ENCODE results near the gene PDE1A. TPM values are rescaled to one million over a fixed set of nuclear protein-coding genes. Genes with fewer than 3 reads are reported as not detected.

The PDE1A gene
- total RNA-seq, 4 donors from 2014 or later: 13.1 to 83.1 (median 27.3) TPM

GRCh38 chr2:182240862-182241371, 185.9 kb downstream of the PDE1A start:
- TF ChIP-seq CTCF (IDR thresholded peaks at IDR 0.05) (peak in 2 of 4 experiments; percentile 29 to 32), POLR2A (IDR thresholded peaks at IDR 0.05) (no peak)
- Histone ChIP-seq H3K9me3 (no peaks in the 10 kb centered on the region), H3K4me1 (no peaks in the 10 kb centered on the region), H3K27ac (no peak overlapping the region), H3K27me3 (no peaks in the 10 kb centered on the region), H3K36me3 (no peaks in the 10 kb centered on the region), H3K4me3 (no peak overlapping the region)
- DNase-seq: peak; percentile 19 to 22
- intact Hi-C loops (cut with DNase I; ENCODE audit: low total_unique reads): no loop called here

GRCh38 chr2:182230561-182230960, 196.3 kb downstream of the PDE1A start:
- Histone ChIP-seq H3K4me3 (no peak overlapping the region), H3K4me1 (no peaks in the 10 kb centered on the region), H3K27ac (no peak overlapping the region), H3K36me3 (no peaks in the 10 kb centered on the region), H3K9me3 (no peaks in the 10 kb centered on the region), H3K27me3 (no peaks in the 10 kb centered on the region)
- intact Hi-C loops (cut with DNase I; ENCODE audit: low total_unique reads): no loop called here
- TF ChIP-seq POLR2A (IDR thresholded peaks at IDR 0.05) (no peak), CTCF (IDR thresholded peaks at IDR 0.05) (no peak)
- DNase-seq: no peak

- no peaks in the 10 kb centered on the region for H3K9me3 ChIP-seq
- intact Hi-C loops (cut with DNase I; ENCODE audit: low total_unique reads): no loop called here
- H3K27me3 ChIP-seq: no peaks in the 10 kb centered on the region
- H3K36me3 ChIP-seq: no peaks in the 10 kb centered on the region
- H3K27ac ChIP-seq: no peak overlapping the region
- H3K4me3 ChIP-seq: no peak overlapping the region
- TF ChIP-seq POLR2A (IDR thresholded peaks at IDR 0.05) (no peak), CTCF (IDR thresholded peaks at IDR 0.05) (no peak)
- no peak for DNase-seq
- no peaks in the 10 kb centered on the region for H3K4me1 ChIP-seq
Observed at GRCh38 chr2:182229297-182229696, 197.5 kb downstream of the PDE1A start.

GRCh38 chr2:182228741-182229140, 198.1 kb downstream of the PDE1A start:
- intact Hi-C loops (cut with DNase I; ENCODE audit: low total_unique reads): no loop called here
- Histone ChIP-seq H3K27ac (no peak overlapping the region), H3K9me3 (no peaks in the 10 kb centered on the region), H3K36me3 (no peaks in the 10 kb centered on the region), H3K27me3 (no peaks in the 10 kb centered on the region), H3K4me1 (no peaks in the 10 kb centered on the region), H3K4me3 (no peak overlapping the region)
- DNase-seq: no peak
- TF ChIP-seq CTCF (IDR thresholded peaks at IDR 0.05) (no peak), POLR2A (IDR thresholded peaks at IDR 0.05) (no peak)

GRCh38 chr2:182228073-182228473, 198.8 kb downstream of the PDE1A start:
- TF ChIP-seq POLR2A (IDR thresholded peaks at IDR 0.05) (no peak), CTCF (IDR thresholded peaks at IDR 0.05) (no peak)
- Histone ChIP-seq H3K36me3 (no peaks in the 10 kb centered on the region), H3K4me3 (no peak overlapping the region), H3K27me3 (no peaks in the 10 kb centered on the region), H3K9me3 (no peaks in the 10 kb centered on the region), H3K27ac (no peak overlapping the region), H3K4me1 (no peaks in the 10 kb centered on the region)
- DNase-seq: no peak
- intact Hi-C loops (cut with DNase I; ENCODE audit: low total_unique reads): no loop called here

Measured in uterus (tissue), 4 donors.